Measurements from ENCODE around the gene CEP250.

DNA sequence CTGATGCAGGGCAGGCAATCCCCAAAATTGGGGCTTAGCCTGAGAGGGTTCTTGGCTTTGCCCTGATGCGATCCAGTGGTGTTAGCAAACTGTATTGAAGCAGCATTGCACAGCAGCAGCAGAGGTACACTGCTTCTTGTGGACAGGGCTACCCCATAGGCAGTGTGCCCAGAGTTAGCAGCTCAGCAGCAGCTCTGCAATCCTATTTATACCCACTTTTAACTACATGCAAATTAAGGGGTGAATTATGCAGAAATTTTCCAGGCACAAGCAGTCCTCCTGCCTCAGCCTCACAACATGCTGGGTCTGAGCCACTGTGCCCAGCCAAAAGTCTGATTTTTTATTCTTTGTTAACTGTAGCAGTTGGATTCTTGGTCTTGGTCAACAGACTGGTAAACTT, 70.2 kb downstream of the CEP250 start:
- no peak for TF ChIP-seq POLR2AphosphoS5 (IDR thresholded peaks at IDR 0.05; ENCODE audit: low read depth, low read length)
- TF ChIP-seq SIN3A (IDR thresholded peaks at IDR 0.05; ENCODE audit: borderline replicate concordance, insufficient read depth, low read length) = no peak
- no peak for TF ChIP-seq REST (IDR thresholded peaks at IDR 0.05; ENCODE audit: insufficient read depth in 1 of 2, low read depth in 2 of 2, low read length in 2 of 2)
- no peak for TF ChIP-seq TAF1 (IDR thresholded peaks at IDR 0.05; ENCODE audit: borderline replicate concordance, insufficient read depth, low read length)
- TF ChIP-seq FOXP2 (optimal IDR thresholded peaks at IDR 0.05; ENCODE audit: borderline replicate concordance, extremely low read depth, extremely low read length, insufficient read depth) = no peak
